GM18870 (cell line): ENCODE measurements around the gene CELSR1.

Source experiments
- ATAC-seq: cut with Tn5 transposase; IDR thresholded peaks from one replicate; pipeline ENCODE4 v1.9.1; 2021; ENCODE audit warnings: moderate library complexity; ENCODE audit not compliant: unreplicated experiment

The CELSR1 gene

GRCh38 chr22:46366801-46367706 is 170.4 kb downstream of the CELSR1 start:
- ATAC-seq, result no peak

- no peak for ATAC-seq
Observed at GRCh38 chr22:46366327-46366731, 171.1 kb downstream of the CELSR1 start.

- no peak for ATAC-seq
Observed at GRCh38 chr22:46365166-46365624, 172.2 kb downstream of the CELSR1 start.

- ATAC-seq, result no peak
Observed at GRCh38 chr22:46364341-46365165, 172.9 kb downstream of the CELSR1 start.

GRCh38 chr22:46363611-46364321 is 173.7 kb downstream of the CELSR1 start:
- ATAC-seq, result no peak

- ATAC-seq, result no peak
Observed at GRCh38 chr22:46362934-46363515, 174.4 kb downstream of the CELSR1 start.

- ATAC-seq, result no peak
Observed at GRCh38 chr22:46362203-46362933, 175.1 kb downstream of the CELSR1 start.

GRCh38 chr22:46361826-46362202 is 175.6 kb downstream of the CELSR1 start:
- ATAC-seq, result no peak

GRCh38 chr22:46360891-46361290 is 176.5 kb downstream of the CELSR1 start:
- no peak for ATAC-seq

- ATAC-seq, result no peak
Observed at GRCh38 chr22:46360097-46360496, 177.3 kb downstream of the CELSR1 start.

- ATAC-seq, result no peak
Observed at GRCh38 chr22:46359362-46359761, 178.1 kb downstream of the CELSR1 start.

GRCh38 chr22:46358766-46359165 is 178.7 kb downstream of the CELSR1 start:
- no peak for ATAC-seq

- no peak for ATAC-seq
Observed at GRCh38 chr22:46357711-46358520, 179.5 kb downstream of the CELSR1 start.

GRCh38 chr22:46356496-46357480 is 180.6 kb downstream of the CELSR1 start:
- ATAC-seq, result no peak

GRCh38 chr22:46355996-46356471 is 181.4 kb downstream of the CELSR1 start:
- ATAC-seq, result no peak

GRCh38 chr22:46355369-46355995 is 181.9 kb downstream of the CELSR1 start:
- ATAC-seq, result no peak

GRCh38 chr22:46354993-46355305 is 182.5 kb downstream of the CELSR1 start:
- no peak for ATAC-seq
